HG03175 (cell line): ENCODE data around the gene CDC42EP5.

Experiments used
- ATAC-seq: cut with Tn5 transposase; IDR thresholded peaks from one replicate; pipeline ENCODE4 v1.9.1; 2021; ENCODE audit warnings: mild to moderate bottlenecking, moderate library complexity; ENCODE audit not compliant: unreplicated experiment

The CDC42EP5 gene

DNA sequence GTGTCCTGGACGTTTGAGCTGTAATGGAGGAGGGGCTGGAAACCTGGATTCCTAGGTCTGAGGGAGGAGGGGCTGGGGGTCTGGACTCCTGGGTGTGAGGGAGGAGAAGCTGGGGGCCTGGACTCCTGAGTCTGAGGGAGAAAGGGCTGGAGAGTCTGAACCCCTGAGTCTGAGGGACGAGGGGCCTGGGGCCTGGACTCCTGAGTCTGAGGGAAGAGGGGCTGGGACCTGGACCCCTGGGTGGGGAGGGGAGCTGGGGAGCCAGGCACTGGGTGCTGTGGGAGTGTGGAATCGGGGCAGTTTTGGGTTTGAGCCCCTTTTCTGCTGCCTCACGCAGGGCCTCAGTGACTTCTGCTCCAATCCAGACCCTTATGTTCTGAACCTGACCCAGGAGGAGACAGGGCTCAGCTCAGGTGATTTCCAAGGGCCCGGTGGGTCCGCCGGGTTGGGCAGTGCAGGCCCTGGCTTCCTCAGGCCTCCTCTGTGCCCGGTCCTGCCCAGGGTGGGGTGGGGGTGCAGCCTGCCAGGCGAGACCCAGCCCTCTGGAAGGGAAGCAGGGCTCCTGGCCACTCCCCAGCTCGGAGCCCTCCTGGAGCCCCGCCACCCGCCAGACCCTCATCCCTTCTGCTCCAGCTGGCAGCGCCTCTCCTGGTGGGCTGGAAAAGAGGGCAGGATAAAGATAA, 43.4 kb downstream of the CDC42EP5 start:
- no peak for ATAC-seq

DNA sequence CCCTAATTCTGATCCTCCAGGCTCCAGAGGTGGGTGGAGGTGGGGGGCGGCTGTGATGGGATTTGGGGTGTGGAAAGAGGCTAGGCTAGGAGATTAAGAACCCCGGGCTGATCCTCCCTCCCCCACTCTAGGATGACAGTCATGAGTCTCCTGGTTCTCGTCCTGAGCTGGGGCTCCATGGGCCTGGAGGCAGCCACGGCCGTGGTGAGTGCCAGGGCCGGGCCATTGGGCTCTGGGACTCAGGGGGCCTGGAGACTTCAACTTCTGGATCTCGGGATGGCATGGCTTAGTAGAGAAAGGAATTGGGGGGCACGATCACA, 44.0 kb downstream of the CDC42EP5 start:
- ATAC-seq, result no peak

DNA sequence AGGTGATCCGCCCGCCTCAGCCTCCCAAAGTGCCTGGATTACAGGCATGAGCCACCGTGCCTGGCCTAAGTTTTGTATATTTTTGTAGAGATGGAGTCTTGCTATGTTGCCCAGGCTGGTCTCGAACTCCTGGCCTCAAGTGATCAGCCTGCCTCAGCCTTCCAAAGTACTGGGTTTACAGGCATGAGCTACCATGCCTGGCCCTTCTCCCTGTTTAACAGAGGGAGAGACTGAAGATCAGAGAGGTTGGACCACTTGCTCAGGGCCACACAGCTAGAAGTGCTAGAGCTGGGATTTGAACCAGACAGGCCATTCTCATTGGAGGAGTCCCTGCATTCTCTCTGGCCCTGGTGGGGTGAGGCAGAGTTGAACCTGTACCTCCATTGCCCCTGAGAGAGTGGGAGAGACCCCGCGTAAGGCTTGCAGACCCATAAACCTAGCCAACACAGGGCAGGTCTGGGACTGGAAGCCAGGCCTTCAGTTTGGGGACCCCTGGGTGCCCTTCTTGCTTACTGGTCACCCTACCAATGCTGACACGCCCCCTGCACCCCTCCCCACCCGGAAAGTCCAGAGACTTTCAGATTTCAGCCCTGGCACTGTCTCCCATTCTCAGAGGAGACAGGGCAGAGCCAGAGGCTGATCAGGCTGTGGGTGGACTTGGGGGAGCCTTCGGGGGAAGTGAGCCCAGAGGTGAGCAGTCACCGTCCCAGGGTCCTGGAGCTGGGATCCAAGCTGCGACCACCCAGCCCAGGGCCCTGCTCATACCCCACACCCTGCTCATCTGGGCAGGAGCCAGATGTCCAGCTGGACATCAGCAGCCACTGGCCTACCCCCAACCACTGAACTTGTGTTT, 44.5 kb downstream of the CDC42EP5 start:
- no peak for ATAC-seq

DNA sequence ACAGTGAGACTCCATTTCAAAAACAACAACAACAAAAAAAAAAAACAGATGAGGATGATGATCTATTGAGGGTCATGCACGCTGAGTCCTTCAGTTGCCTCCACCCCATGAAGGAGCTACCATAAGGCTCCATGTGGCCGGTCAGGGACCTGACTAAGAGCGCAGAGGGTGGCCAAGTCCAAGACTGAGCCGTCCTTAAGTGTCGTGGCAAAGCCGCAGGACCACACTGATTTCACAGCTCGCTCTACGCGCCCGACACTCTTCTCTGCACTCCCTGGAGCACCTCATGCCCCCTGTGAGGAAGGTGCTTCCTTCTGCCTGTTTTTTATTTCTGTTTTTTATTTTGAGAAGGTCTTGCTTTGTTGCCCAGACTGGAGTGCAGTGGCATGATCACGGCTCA, 45.5 kb downstream of the CDC42EP5 start:
- no peak for ATAC-seq

DNA sequence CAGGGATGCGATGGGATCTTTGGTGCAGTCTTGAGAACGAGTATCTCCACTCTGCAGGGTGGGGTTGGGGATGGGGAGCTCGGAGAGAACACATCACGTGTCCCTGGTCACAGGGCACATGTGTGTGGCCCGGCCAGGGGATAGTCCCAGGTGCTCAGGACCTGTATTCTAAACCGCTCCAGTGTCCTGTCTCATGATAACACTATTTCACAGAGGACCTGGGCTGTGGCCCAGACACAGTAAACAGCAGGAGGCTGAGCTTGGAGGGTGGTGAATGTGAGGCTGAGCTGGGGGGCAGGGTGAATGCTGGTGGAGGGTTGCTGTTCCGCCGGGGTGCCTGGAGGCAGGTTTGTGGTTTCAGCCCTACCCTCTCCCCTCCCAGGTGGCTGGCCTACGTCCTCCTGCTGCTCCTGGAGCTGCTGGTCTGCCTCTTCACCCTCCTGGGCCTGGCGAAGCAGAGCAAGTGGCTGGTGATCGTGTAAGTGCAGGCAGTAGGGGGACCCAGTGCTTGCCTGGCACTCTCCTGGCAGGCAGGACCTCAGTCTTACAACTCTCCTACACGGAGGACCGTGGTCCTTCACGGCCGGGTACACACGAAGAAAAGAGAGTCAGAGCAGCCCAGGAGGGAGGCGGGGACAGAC, 46.7 kb downstream of the CDC42EP5 start:
- ATAC-seq, result no peak

DNA sequence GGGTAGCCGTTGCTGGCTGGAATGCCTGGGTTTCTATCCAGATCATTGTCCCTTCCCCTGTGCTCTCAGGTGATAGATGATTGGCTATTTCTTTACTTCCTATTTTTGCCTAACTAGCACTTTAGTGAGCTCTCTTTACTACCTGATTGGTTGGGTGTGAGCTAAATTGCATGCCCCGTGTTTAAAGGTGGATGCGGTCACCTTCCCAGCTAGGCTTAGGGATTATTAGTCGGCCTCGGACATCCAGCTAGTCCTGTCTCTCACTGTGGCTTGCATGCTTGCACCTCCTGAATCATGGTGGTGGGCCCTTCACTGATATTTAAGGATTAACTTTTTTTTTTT, 47.7 kb downstream of the CDC42EP5 start:
- ATAC-seq, result no peak

DNA sequence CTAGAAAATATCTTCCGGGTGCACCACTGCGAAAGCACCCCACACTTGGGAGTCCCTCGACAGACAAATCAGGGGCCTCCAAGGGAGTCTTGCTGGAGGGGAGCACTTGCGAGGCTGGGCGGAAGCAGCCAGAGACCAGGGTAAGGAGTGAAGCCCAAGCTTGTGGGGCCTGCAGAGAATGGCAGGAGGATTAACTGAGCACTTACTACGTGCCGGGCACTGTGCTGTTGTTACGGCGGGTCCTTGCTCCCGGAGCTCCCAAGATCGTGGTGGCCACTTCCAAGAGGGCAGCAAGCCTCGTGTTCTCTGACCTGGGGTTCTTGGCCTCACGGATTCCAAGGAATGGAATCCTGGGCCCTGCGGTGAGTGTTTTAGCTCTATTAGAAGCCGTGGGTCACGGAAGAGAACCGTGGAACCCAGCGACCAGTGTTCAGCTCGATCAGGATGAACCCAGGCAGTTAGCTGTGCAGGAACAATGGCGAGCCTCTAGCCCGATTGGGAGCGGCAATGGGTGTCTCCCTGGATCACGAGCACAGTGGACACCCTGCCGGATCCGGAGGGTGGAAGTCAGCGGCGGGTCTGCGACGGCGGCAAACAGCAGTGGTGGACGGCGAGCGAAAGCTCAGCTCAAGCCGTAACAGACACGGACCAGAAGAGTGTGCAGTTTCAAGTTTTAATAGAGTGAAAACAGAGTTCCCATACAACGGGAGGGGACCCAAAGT, 48.3 kb downstream of the CDC42EP5 start:
- ATAC-seq, result no peak

DNA sequence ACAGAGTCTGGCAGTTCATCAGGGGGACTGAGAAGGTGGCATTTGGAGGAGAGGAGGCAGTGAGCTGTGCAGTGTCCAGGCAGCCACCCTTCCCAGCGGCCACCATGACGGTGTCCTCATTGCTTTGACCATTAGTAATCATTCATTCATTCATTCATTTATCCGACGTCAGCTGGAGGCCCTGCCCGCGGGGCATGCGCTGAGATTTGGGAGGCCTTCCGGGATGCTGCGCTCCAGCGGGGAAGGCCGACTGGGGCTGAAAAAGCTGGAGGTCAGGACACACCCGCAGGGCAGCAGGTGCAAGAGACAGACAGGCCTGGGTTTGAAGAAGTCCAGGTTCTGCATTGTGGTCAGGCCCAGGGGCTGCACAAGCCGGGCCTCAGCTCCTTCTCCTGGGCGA, 48.9 kb downstream of the CDC42EP5 start:
- ATAC-seq, result no peak

DNA sequence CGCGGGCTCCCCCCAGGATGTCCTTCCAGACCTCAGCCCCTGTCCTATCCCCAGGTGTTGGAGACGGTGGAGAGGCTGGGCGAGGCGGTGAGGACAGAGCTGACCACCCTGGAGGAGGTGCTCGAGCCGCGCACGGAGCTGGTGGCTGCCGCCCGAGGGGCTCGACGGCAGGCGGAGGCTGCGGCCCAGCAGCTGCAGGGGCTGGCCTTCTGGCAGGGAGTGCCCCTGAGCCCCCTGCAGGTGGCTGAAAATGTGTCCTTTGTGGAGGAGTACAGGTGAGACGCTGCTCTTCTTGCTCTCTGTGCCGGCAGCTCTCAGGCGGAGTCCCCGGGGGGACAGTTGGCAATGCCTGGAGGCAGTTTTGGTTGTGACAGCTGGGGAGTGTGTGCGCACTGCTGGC, 51.0 kb downstream of the CDC42EP5 start:
- no peak for ATAC-seq

DNA sequence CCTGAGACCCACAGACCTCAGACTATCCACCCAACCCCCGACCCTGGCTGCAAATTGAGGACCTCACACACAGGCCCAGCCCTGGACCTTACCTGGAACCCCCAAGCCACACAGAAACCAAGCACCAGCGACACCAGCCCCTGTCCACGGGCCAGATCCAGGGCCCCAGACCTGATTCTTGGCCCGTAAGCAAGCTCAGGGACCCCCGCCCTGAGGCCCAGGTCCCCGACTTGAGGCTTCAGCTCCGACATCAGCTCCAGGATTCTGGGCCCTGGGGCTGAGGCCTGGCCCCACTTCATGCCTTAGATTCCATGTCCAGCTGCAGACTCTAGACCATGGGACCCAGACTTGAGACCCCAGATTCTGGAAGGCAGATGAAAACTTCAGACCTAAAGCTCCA, 51.6 kb downstream of the CDC42EP5 start:
- ATAC-seq, result no peak

DNA sequence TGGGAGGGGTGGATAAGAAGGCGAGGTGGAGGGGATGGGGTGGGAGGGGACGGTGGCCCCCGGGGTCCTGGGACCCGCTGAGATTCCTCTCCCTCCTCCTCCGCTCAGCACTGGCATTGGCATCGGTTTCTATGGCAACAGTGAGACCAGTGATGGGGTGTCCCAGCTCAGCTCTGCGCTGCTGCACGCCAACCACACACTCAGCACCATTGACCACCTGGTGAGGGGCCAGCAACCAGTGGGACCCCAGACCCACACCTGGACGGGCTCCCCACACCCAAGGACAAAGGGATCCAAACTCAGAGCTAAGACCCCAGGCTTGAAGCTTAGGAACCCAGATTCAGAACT, 52.0 kb downstream of the CDC42EP5 start:
- ATAC-seq, result no peak

DNA sequence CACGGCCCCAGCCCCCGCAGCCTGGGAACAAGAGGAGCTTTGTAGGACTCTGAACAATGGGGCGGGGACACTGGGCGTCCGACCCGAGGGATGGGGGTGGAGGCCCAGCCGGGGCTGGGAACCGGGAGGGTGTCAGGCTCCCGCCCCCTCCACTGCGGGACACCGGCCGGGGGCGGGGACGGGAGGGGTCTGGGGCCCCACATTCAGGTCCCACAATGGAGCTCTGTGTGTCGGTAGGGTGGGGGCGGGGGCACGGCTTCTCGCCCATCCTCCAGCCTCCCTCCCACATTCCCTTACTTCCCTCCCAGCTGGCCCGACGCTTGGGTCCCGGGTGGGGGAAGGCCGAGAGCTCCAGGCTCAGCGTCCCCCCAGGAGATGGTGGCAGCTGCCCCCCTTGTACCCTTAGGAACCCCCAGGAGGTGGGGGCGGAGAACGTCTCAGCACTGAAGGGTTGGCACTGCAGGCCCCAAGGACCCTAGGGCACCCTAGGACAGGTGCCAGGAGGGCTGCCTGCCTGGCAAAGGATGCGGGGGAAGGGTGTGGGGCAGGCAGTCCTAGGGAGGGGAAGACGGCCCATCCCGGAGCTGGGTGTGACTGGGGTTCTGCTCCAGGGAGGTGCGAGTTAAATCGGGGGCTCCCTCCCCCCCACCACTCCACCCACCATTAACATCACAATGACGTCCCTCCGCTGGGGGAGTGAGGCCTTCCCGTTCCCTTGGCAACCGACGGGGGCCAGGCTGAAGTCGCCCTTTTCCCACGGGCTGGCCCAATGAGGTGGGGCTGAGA, 52.5 kb downstream of the CDC42EP5 start:
- no peak for ATAC-seq

DNA sequence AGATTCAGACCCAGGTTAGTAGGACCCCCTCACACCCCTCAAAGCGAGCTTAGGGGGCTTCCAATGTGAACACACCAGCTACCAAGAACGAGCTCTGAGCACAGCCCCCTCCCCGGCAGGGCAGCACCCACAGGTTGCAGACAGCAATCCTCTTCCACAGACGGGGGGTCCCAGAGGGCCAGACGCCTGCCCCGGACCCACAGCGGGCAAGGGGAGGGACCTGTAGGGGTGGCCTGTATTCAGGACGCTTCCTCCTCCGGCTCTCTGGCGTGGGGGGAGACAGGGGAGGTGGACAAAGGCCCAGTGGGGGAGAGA, 53.1 kb downstream of the CDC42EP5 start:
- no peak for ATAC-seq

DNA sequence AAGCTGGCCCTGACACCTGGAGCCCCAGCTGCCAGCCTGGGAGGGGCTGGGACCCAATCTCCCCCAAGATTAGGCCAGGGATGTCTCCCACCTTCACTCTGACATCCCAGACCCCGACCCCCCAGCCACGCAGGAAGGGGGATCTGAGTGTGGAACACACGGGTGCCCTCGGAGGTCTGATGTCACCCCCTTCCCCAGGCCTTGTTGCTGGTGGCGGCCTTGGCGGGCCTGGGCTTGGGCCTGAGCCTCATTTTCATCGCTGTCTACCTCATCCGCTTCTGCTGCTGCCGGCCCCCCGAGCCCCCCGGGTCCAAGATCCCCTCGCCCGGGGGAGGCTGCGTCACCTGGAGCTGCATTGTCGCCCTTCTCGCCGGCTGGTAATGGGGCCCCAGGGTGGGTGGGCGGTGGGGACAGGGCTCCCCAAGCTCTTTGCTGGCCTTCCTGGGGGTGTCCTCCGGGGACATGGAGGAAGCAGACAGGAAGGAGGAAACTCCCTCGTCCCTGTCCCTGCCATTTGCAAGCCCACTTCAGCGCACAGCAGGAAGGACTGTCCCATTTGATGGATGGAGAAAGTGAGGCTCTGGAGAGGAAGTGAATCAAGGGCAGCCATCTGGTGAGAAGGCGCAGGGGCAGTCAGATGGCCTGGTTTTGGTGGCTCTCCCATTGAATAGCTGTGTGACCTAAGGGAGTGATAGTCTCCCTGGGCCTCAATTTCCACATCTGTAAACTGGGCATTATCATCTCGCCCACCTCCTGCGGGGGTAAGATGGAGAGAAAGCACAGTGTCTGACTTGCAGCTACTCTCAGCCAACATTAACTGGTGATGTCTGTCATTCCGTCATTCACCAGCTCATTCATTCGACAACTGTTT, 53.9 kb downstream of the CDC42EP5 start:
- no peak for ATAC-seq

DNA sequence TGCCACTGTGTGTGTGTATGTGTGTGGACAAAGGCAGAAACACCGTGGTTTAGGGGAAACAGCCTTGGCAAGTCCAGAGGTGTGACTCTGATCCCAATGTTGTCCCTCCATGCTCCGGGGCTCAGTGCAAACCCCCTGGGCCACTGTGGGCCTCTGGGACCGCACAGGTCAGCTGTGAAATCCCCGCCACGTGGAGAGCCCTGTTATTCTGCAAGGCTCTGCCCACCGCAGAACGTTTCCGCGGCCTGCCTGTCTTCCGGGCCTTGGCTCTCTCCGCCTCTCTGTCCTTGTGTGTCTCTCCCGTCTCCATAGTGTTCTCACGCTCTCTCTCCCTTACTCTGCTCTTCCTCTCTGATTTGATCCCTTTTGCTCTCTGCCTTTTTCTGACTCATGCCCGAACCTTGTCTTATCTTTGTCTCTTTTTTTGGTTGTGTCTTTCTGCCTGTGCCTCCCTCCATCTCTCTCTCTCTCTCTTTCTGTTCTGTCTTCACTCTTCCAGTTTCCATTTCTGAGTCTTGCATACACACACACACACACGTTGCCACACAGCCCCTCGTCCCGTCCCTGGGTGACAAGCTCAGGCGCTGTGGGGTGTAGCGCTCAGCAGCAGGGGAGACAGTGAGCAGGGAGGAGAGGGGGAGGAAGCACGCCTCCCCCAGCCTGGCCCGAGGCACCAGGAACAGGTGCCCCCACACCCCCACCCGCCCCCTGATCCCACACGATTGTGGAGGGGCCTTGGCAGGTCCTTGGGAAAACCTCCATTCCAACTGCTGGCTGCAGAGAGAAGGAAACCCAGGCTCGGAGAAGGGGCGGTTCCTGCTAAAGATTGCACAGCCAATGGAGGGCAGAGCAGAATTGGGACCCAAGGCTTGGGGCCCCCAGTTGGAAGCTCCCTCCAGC, 54.8 kb downstream of the CDC42EP5 start:
- no peak for ATAC-seq

DNA sequence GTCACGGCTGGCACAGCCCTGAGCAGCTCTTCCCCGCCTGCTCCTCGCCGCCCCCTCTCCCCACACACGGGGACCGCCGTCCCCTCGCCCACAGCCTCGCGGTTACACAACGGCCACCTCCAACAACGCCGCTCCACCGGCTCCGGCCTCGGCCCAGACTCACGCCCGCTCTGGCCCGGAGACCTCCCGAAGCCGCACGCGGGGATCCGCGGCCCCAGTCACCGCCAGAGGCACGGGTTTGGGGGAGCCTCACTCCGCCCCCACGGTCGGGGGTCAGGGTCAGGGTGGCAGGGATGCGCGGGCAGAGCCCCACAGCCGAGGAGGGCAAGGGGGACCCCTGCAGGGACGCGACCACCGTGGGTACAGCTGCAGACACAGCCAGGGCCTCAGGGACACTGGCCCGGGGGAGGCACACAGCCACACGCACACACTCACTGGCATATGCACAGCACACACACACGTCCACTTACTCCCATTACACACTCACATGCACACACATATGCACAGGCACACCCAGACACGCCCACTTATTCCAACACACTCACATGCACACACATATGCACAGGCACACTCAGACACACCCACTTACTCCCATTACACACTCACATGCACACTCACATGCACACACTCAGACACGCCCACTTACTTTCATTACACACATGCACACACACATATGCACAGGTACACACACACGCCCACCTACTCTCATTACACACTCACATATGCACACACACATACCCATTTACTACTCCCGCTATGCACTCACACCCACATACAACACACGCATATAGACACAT, 56.2 kb downstream of the CDC42EP5 start:
- ATAC-seq, result no peak

DNA sequence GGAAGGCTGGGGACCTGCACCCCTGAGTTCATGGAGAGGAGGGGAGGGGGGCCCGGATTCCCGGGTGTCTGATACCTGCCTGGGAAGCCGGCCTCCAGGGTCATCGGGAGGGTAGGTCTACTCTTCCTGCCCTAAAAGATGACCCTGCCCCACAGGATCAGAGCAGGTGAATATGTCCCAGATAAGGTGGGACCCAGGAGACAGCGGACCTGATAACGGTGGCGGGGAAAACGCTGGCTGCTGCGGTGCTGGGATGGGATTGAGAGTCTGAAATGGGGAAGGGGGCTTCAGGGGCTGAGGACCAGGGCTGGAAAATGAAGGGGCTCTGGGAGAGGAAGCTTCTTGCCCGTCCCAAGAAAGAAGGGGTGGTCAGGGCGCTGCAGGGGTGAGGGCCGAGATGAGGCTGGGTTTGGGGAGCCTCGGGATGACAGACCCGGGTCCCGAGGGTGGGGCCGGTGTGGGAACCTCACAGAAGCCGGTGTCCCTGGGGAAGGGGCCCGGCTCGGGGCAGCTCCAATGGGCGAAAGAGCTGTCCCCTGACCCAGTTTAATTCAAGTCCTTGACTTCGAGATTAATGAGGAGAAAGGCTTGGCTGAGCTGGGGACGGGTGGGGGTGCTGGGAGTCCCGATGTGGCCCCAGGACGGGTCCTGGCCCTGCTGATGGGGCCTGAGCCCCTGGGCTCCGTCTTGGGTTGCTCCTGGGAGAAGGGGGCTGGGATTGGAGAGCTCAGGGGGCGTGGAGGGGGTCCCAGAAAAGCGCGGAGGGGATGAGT, 57.0 kb downstream of the CDC42EP5 start:
- no peak for ATAC-seq
